ENCODE data around the gene INPP5K.

- TF ChIP-seq CTCF (conservative IDR thresholded peaks at IDR 0.05 in 1 of 2, IDR thresholded peaks at IDR 0.05 in 1 of 2; ENCODE audit: extremely low read depth in 1 of 2, insufficient read depth in 1 of 2, low read depth in 1 of 2, low read length in 2 of 2) (no peak), EZH2 (IDR thresholded peaks at IDR 0.05; ENCODE audit: borderline replicate concordance, low read length) (no peak)
Measured at GRCh38 chr17:1446201-1446600, 70.2 kb downstream of the INPP5K start.

Data from mammary epithelial cell (primary cell).